Neural cell (in vitro differentiated cells): Measurements from ENCODE around the gene CDC25A.

ENCODE experiments used
- CTCF ChIP-seq: fragments of 450-650 bp; IDR thresholded peaks from 2 replicates; pipeline ENCODE4 v1.5.1; 2014; ENCODE audit warnings: antibody characterized with exemption, mild to moderate bottlenecking, moderate library complexity; ENCODE audit not compliant: poor library complexity, severe bottlenecking
- EP300 ChIP-seq: fragments of 450-650 bp; conservative IDR thresholded peaks from 2 replicates; pipeline ENCODE4 v1.6.1; 2014; ENCODE audit warnings: antibody characterized with exemption, mild to moderate bottlenecking, moderate library complexity; ENCODE audit not compliant: poor library complexity, severe bottlenecking
- EZH2 ChIP-seq: fragments of 200-600, 300-800 bp; shearing (Covaris generic), sonication (generic); IDR thresholded peaks from 2 replicates; pipeline ENCODE4 v1.6.1; 2014; ENCODE audit warnings: antibody characterized with exemption, low read length, borderline replicate concordance, mild to moderate bottlenecking; ENCODE audit not compliant: insufficient read depth, poor library complexity, severe bottlenecking
- POLR2AphosphoS5 ChIP-seq: IDR thresholded peaks from 2 replicates; pipeline ENCODE4 v1.6.1; 2012
- RAD21 ChIP-seq: fragments of 450-650 bp; conservative IDR thresholded peaks from 2 replicates; pipeline ENCODE4 v1.6.1; 2014; ENCODE audit warnings: antibody characterized with exemption, mild to moderate bottlenecking, moderate library complexity

- TF ChIP-seq RAD21 (no peak), POLR2AphosphoS5 (no peak), CTCF (peak; percentile 40), EP300 (no peak), EZH2 (no peak)
These were observed 30.3 kb downstream of the CDC25A start for GRCh38 chr3:48157950-48158376.
